Lower leg skin (tissue), 3 donors: ENCODE data around the gene TAF11.

Experiments
- CTCF ChIP-seq, 3 donors: fragments of 450-650 bp; IDR thresholded peaks; one replicate each; pipeline ENCODE4 v1.5.1; 2016; ENCODE audit warnings: antibody characterized with exemption in 3 of 3, mild to moderate bottlenecking in 3 of 3, moderate library complexity in 2 of 3
- POLR2A ChIP-seq, 2 donors: fragments of 450-650 bp; IDR thresholded peaks; one replicate each; pipeline ENCODE4 v1.6.1; 2016 to 2017; ENCODE audit warnings: antibody characterized with exemption in 2 of 2, mild to moderate bottlenecking in 1 of 2, moderate library complexity in 1 of 2

- TF ChIP-seq CTCF (IDR thresholded peaks at IDR 0.05) (no peak), POLR2A (IDR thresholded peaks at IDR 0.05) (no peak)
These were observed 40.4 kb upstream of the TAF11 start for GRCh38 chr6:34928220-34928619.
